HG03045 (cell line): ENCODE measurements around the gene TRPM8.
"Not testable (repeated sequence)": the region's sequence is repeated elsewhere in the genome, so short reads cannot be mapped to it uniquely, and the experiment has no call there.

Source experiments
- ATAC-seq: cut with Tn5 transposase; IDR thresholded peaks from one replicate; pipeline ENCODE4 v1.9.1; 2021; ENCODE audit warnings: mild to moderate bottlenecking, moderate library complexity; ENCODE audit not compliant: unreplicated experiment

TRPM8 gene

DNA sequence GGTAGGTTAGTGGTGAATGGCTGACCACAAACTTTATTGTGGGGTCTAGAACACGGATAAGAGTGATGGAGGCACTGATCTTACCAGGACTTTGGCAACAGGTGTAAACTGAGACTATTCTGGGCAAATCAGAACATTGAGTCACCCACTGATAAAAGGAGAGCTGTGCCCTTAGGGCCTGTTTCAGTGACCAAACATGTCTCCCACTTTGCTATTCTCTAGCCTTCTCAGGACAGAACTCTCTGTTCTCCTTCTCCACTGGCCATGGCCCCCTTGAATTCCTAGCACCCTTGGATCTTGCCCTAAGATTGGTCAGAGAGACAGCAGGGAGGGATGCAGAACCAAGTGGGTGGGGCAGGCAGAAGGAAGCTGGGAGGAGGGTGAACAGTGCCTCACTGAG lies 18.3 kb downstream of the TRPM8 start:
- ATAC-seq = no peak

DNA sequence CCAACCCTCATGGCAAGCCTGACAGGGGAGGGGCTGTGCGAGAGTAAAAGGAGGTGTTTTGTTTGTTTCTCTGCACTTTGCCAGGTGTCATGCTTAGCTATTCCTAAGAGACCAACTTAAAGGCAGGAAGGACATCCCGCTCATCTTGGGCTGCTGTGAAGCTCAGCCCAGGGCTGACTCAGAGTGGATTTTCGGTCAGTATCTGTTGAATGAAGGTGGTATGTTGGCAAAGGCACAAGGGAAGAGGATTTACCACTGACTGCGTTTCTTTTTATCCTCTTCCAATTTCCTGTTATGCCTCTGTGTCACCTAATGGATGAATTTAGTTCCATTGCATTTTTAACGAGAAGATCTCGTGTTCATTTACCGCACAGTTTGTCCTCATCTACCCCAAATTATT lies 18.9 kb downstream of the TRPM8 start:
- no peak for ATAC-seq

DNA sequence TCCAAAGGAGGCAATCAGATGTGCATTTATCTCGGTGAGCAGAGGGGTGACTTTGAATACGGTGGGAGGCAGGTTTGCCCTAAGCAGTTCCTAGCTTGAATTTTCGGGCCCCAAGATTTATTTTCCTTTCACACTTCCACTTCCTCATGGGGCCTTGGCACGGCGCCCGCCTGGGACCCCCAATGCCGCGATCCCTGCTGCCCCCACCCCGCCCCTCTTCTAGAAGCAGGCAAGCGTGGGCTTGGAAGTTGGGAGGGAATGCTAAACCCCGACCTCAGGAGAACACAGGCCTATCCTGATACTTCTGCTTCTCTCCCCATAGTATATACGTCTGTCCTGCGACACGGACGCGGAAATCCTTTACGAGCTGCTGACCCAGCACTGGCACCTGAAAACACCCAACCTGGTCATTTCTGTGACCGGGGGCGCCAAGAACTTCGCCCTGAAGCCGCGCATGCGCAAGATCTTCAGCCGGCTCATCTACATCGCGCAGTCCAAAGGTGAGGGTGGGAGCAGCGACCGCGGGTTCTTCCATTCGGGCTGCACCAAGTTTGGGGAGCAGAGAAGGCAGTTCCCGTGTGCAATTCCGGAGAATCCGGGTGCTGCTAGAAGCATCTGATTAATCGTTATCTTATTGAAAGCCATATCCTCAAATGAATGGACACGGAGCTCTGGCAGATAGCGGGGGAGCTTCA lies 21.6 kb downstream of the TRPM8 start:
- ATAC-seq = no peak

- ATAC-seq = no peak
Observed at GRCh38 chr2:233940376-233941276, 23.5 kb downstream of the TRPM8 start.

GRCh38 chr2:233942731-233943130 lies 25.6 kb downstream of the TRPM8 start:
- no peak for ATAC-seq

DNA sequence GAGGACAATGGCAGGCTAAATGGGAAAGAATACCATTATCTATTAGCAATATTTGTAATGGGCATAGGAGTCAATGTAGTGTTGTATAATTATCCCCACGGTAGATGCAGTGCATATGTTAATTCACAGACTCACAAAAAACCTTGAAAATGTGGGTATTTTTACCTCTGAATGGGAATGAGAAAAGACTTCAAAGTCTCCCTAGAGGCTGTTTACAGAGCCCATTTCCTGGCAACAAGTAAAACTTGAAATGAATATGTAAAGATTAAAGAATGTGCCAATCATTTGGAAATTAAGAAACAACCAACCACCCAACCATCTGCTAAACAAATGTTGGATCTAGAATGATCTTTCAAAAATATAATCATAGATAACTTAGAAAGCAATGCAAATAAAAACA lies 27.1 kb downstream of the TRPM8 start:
- no peak for ATAC-seq

DNA sequence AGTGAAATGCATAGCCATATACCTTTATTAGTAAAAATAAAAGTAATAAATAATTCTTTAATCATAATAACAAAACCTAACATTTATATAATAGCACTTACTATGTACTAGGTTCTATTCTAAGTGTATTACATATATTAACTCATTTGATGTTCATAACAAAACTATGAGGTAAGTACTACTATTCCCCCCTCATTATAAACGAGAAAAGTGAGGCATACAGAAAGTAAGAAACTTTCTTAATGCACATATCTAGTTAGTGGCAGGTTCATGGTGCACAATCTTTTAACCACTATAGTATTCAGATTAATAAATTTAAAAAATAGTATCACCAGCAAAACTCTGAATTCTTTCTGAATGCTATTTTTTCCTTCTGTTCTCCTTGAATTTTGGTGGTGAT lies 27.5 kb downstream of the TRPM8 start:
- no peak for ATAC-seq

DNA sequence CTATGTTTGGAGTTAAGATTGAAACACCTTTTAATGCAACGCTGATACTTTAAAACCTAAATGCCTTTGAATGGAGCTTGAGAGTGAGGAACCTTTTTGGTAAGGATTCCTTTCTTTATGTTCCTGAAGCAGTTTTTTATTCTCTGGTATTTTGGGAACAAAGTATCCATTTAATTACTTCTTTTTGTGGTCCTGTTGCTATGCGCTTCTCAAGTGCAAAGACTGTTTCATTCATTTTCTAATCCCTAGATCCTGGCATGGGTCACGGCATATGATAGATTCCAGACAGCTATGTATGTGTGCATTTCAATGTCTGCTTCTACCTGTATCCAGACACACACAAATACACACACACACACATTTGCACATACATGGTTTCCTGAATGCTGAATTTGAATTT lies 28.0 kb downstream of the TRPM8 start:
- no peak for ATAC-seq

GRCh38 chr2:233950078-233950825 lies 33.1 kb downstream of the TRPM8 start:
- no peak for ATAC-seq

GRCh38 chr2:233952335-233952734 lies 35.2 kb downstream of the TRPM8 start:
- ATAC-seq = no peak

DNA sequence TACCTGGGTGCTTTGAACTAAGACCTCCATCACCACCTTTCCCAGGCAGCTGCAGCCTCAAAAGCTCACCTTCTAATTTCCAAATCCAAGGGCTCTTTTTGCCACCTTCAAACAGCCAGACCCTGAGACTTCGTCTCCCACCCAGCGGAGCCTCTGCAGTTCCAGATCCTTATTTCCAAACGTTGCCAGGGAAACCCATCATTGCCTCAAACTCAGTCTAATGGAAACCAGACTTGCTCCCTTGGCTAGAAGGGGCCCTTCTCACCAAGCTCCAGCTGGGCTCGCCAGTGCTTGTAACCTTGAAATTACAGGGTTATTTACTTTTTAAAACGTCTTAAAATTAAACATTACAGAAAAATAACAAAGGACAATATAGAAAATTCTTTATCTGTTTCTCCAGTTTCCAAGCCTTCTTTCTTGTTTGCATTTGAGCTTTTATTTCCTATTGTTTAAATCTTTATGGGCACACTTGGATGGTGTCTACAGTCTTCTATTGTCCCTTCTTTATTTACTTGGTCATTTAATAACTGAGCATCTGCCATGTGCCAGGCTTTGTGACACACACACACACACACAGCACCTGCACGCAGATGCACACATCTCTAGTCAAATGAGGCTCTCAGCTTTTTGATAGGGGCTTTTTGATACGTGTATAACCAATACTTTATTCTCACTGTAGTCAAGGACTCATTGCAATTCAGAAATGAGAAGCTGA lies 36.1 kb downstream of the TRPM8 start:
- no peak for ATAC-seq

DNA sequence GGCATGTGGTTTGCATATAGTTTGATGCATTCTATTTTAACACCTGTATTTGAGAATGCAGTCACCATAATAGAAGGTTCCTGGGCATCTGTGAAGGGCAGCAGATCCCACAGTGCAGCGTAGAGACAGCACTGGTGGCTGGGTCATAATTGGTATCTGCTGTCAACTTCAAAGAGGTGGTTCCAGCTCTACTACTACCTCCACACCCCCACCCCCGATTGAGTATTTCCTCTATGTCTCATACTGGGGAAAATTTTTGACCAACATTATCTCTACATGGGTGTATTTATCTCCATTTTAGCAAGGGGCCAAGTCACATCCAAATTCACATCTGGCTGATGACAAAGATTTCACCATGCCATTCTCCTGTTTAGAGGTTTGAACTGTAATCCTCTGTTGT lies 43.0 kb downstream of the TRPM8 start:
- ATAC-seq = no peak

- ATAC-seq = no peak
Observed at GRCh38 chr2:233961905-233962304, 44.7 kb downstream of the TRPM8 start.

- ATAC-seq = no peak
Observed at GRCh38 chr2:233964581-233964980, 47.4 kb downstream of the TRPM8 start.

DNA sequence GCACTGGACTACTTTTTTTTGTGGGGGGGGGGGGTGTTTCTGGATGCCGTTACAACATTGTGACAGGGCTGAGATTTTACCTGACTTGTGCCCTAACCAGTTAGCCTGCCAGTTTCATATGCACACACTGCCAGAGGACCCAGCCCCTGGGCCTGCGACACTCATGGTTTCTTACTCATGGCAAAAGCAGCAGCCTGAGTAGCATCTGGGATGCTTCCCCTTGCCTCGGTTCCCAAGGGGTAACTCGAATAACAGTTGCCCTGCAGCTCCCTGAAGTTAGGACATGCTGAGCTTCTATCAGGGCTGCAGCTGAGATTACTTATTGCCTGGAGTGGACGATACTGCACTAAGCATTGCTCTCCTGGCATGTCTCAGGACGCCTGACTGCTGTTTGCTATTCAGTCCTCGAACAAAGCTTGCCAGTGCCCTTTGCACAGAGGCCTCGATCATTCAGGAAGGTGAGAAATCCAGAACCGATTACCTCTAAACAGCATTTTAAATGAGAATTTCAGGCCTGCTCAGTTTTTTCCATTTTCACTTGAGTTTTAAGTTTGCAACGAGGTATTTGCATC lies 47.9 kb downstream of the TRPM8 start:
- ATAC-seq = no peak

- ATAC-seq = not testable (repeated sequence)
Observed at GRCh38 chr2:233965646-233966045, 48.5 kb downstream of the TRPM8 start.

DNA sequence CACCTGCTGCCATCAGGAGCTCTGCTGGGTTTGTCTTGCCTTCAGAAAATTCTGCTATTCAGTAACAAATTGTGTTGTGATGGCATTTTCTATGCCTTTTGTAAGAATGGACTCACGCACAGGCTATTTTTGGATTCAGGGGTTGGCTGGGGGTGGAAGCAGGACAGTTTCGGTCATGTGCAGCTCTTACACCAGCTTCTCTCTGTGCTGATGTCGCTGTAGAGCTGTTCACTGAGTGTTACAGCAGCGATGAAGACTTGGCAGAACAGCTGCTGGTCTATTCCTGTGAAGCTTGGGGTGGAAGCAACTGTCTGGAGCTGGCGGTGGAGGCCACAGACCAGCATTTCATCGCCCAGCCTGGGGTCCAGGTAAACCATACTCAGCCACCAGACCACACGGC lies 49.2 kb downstream of the TRPM8 start:
- ATAC-seq = no peak

- no peak for ATAC-seq
Observed at GRCh38 chr2:233967164-233967563, 50.0 kb downstream of the TRPM8 start.

GRCh38 chr2:233968556-233968955 lies 51.4 kb downstream of the TRPM8 start:
- ATAC-seq = no peak

- ATAC-seq = not testable (repeated sequence)
Observed at GRCh38 chr2:233972460-233972859, 55.3 kb downstream of the TRPM8 start.
